H1 (cell line): ENCODE data around the gene FGF12. TPM values are rescaled to one million over a fixed set of nuclear protein-coding genes. Genes with fewer than 3 reads are reported as not detected.
A peak's percentile ranks its signal among the peaks of the same experiment; 100 is the strongest.

Experiments
- CTCF ChIA-PET: fragments of 300-600 bp; sonication (Branson Sonifier 250); formaldehyde crosslinking; loops from one replicate; lab custom pipeline; 2021; ENCODE audit not compliant: partially characterized antibody; lab: Charles Lee
- POLR2A ChIA-PET: fragments of 300-600 bp; sonication (Branson Sonifier 250); formaldehyde crosslinking; loops from one replicate; lab custom pipeline; 2021; ENCODE audit warnings: inconsistent platforms; ENCODE audit not compliant: partially characterized antibody; lab: Charles Lee
- DNase-seq, 2 experiments: peaks; one replicate each; pipeline versions ENCODE4 v3.0.0 to v3.0.0-alpha.2; 2010 to 2022; ENCODE audit warnings: low spot score in 2 of 2, low read depth in 1 of 2, mixed read lengths in 1 of 2
- FAIRE-seq: peaks from 2 replicates; lab custom pipeline; 2011; peaks lifted over from hg19 to GRCh38; lab: Jason Lieb, UNC
- H2AFZ ChIP-seq: 2 replicates; pipeline ENCODE4 v1.8.1; 2012; ENCODE audit warnings: low read length, inconsistent platforms
- H2AK5ac ChIP-seq: 2 replicates; pipeline ENCODE4 v1.6.1; 2013; ENCODE audit warnings: low read depth, low read length
- H2BK120ac ChIP-seq: replicated peaks from 2 replicates; pipeline ENCODE3; 2013; ENCODE audit warnings: low read depth, low read length, inconsistent platforms
- H2BK12ac ChIP-seq: 2 replicates; pipeline ENCODE4 v1.6.1; 2013; ENCODE audit warnings: low read depth, low read length
- H2BK15ac ChIP-seq: 2 replicates; pipeline ENCODE4 v1.6.1; 2013; ENCODE audit warnings: low read length
- H2BK20ac ChIP-seq: 2 replicates; pipeline ENCODE4 v1.6.1; 2013; ENCODE audit warnings: low read length
- H2BK5ac ChIP-seq: 2 replicates; pipeline ENCODE4 v1.6.1; 2013; ENCODE audit warnings: low read depth, low read length
- H3K14ac ChIP-seq: 2 replicates; pipeline ENCODE4 v1.6.1; 2013; ENCODE audit warnings: inconsistent platforms; ENCODE audit not compliant: insufficient read length
- H3K18ac ChIP-seq: 2 replicates; pipeline ENCODE4 v1.6.1; 2013; ENCODE audit warnings: low read length; ENCODE audit errors: extremely low read depth
- H3K23ac ChIP-seq: 2 replicates; pipeline ENCODE4 v1.6.1; 2013; ENCODE audit warnings: inconsistent platforms; ENCODE audit not compliant: insufficient read length
- H3K23me2 ChIP-seq: 2 replicates; pipeline ENCODE4 v1.6.1; 2013; ENCODE audit warnings: low read depth, low read length
- H3K27ac ChIP-seq: 2 replicates; pipeline ENCODE4 v1.6.1; 2011; ENCODE audit warnings: low read depth, low read length, inconsistent platforms
- H3K27me3 ChIP-seq, 4 experiments: replicated peaks in 1 of 4; 1 replicate in 1 of 4; 2 replicates in 3 of 4; pipeline versions ENCODE4 v1.6.1 to v1.8.1; 2011 to 2013; ENCODE audit warnings: low read length in 3 of 4, mild to moderate bottlenecking in 3 of 4, inconsistent platforms in 2 of 4, mixed read lengths in 2 of 4, moderate library complexity in 1 of 4; ENCODE audit not compliant: control insufficient read depth in 3 of 4, insufficient read depth in 3 of 4; ENCODE audit errors: extremely low read depth in 1 of 4
- H3K36me3 ChIP-seq, 4 experiments: 2 replicates each; pipeline versions ENCODE4 v1.6.1 to v1.8.1; 2011 to 2013; ENCODE audit warnings: mild to moderate bottlenecking in 4 of 4, low read length in 3 of 4, moderate library complexity in 2 of 4, control low read depth in 1 of 4, inconsistent platforms in 1 of 4; ENCODE audit not compliant: insufficient read depth in 4 of 4, control insufficient read depth in 2 of 4
- H3K4ac ChIP-seq: replicated peaks from 2 replicates; pipeline ENCODE3; 2013; ENCODE audit warnings: low read length, low read depth, mixed read lengths, inconsistent platforms; ENCODE audit not compliant: insufficient read length
- H3K4me1 ChIP-seq, 4 experiments: replicated peaks in 1 of 4; 1 replicate in 1 of 4; 2 replicates in 3 of 4; pipeline versions ENCODE4 v1.6.1 to v1.8.1; 2011 to 2013; ENCODE audit warnings: low read length in 3 of 4, inconsistent platforms in 2 of 4, mixed read lengths in 1 of 4; ENCODE audit not compliant: insufficient read depth in 4 of 4, control insufficient read depth in 3 of 4
- H3K4me2 ChIP-seq, 2 experiments: 2 replicates each; pipeline versions ENCODE4 v1.6.1 to v1.8.1; 2011 to 2013; ENCODE audit warnings: low read depth in 2 of 2, low read length in 2 of 2, control low read depth in 1 of 2, inconsistent platforms in 1 of 2, mild to moderate bottlenecking in 1 of 2; ENCODE audit not compliant: insufficient read depth in 1 of 2
- H3K4me3 ChIP-seq, 4 experiments: fragments of 200-600, 300-600 bp in 1 of 4; sonication (generic), shearing (Covaris generic), sonication (Bioruptor Twin) in 1 of 4; 2 replicates each; pipeline versions ENCODE4 v1.5.1 to v1.8.1; 2011 to 2016; ENCODE audit warnings: low read length in 4 of 4, low read depth in 3 of 4, control low read depth in 2 of 4, inconsistent platforms in 2 of 4, mild to moderate bottlenecking in 2 of 4, mixed read lengths in 1 of 4, moderate library complexity in 1 of 4; ENCODE audit not compliant: insufficient read depth in 2 of 4; ENCODE audit errors: extremely low read depth in 1 of 4
- H3K56ac ChIP-seq: replicated peaks from 2 replicates; pipeline ENCODE3; 2013; ENCODE audit warnings: low read depth, mild to moderate bottlenecking, mixed read lengths, low read length, inconsistent platforms; ENCODE audit not compliant: insufficient read length
- H3K79me1 ChIP-seq: 2 replicates; pipeline ENCODE4 v1.6.1; 2013; ENCODE audit warnings: low read depth, low read length, control low read depth
- H3K79me2 ChIP-seq, 2 experiments: 2 replicates each; pipeline versions ENCODE4 v1.6.1 to v1.8.1; 2012 to 2013; ENCODE audit warnings: low read length in 2 of 2, mild to moderate bottlenecking in 2 of 2, inconsistent platforms in 1 of 2; ENCODE audit not compliant: insufficient read depth in 2 of 2, control insufficient read depth in 1 of 2
- H3K9ac ChIP-seq, 4 experiments: replicated peaks in 1 of 4; 1 replicate in 1 of 4; 2 replicates in 3 of 4; pipeline versions ENCODE4 v1.6.1 to v1.8.1; 2011 to 2013; ENCODE audit warnings: low read depth in 3 of 4, low read length in 3 of 4, control low read depth in 2 of 4, mild to moderate bottlenecking in 2 of 4, moderate library complexity in 2 of 4, inconsistent platforms in 1 of 4; ENCODE audit errors: extremely low read depth in 1 of 4
- H3K9me3 ChIP-seq, 2 experiments: 2 replicates each; pipeline versions ENCODE4 v1.6.1 to v1.8.1; 2012 to 2013; ENCODE audit warnings: mild to moderate bottlenecking in 2 of 2, moderate library complexity in 2 of 2, control low read depth in 1 of 2, inconsistent platforms in 1 of 2, low read depth in 1 of 2, low read length in 1 of 2, mixed read lengths in 1 of 2; ENCODE audit not compliant: insufficient read depth in 2 of 2
- H4K20me1 ChIP-seq, 2 experiments: replicated peaks in 1 of 2; 2 replicates each; pipeline versions ENCODE3 to v1.8.1; 2011 to 2013; ENCODE audit warnings: inconsistent platforms in 2 of 2, low read length in 2 of 2, mild to moderate bottlenecking in 1 of 2; ENCODE audit not compliant: insufficient read depth in 2 of 2, control insufficient read depth in 1 of 2
- H4K5ac ChIP-seq: 2 replicates; pipeline ENCODE4 v1.6.1; 2013; ENCODE audit warnings: low read length, low read depth, mixed read lengths, inconsistent platforms; ENCODE audit not compliant: insufficient read length
- H4K8ac ChIP-seq: 2 replicates; pipeline ENCODE4 v1.8.0; 2013; ENCODE audit warnings: mild to moderate bottlenecking, moderate library complexity, low read length, inconsistent platforms; ENCODE audit not compliant: insufficient read depth; ENCODE audit errors: extremely low read depth
- H4K91ac ChIP-seq: replicated peaks from 2 replicates; pipeline ENCODE3; 2013; ENCODE audit warnings: low read length, mixed read lengths, inconsistent platforms; ENCODE audit not compliant: insufficient read length
- EGR1 ChIP-seq: IDR thresholded peaks from 2 replicates; pipeline ENCODE4 v1.6.1; 2011; ENCODE audit warnings: low read depth, low read length, borderline replicate concordance
- GABPA ChIP-seq: IDR thresholded peaks from 2 replicates; pipeline ENCODE4 v1.6.1; 2011; ENCODE audit warnings: mild to moderate bottlenecking, low read length, moderate library complexity, borderline replicate concordance; ENCODE audit not compliant: insufficient read depth
- KDM1A ChIP-seq: fragments of 200-600, 300-600 bp; sonication (generic); IDR thresholded peaks from 2 replicates; pipeline ENCODE4 v1.7.1; 2016; ENCODE audit warnings: mild to moderate bottlenecking, low read length, borderline replicate concordance
- SIN3A ChIP-seq, 2 experiments: IDR thresholded peaks in 1 of 2; conservative IDR thresholded peaks in 1 of 2; 2 replicates each; pipeline ENCODE4 v1.6.1; 2011 to 2012; ENCODE audit warnings: low read length in 2 of 2, improper control_type of control experiment in 1 of 2, low read depth in 1 of 2, mild to moderate bottlenecking in 1 of 2
- WGBS, 2 experiments: shearing (Covaris generic) in 1 of 2; methylation state at CpG; one replicate each; pipeline versions ENCODE4 v1.1.6 to v1.1.7; 2013 to 2015; ENCODE audit warnings: low lambda C conversion rate in 2 of 2, mixed read lengths in 2 of 2, inconsistent platforms in 1 of 2, low coverage in 1 of 2, missing lambda C conversion rate in 1 of 2; ENCODE audit not compliant: insufficient replicate concordance in 2 of 2, insufficient coverage in 1 of 2, insufficient read length in 1 of 2; ENCODE audit errors: extremely low coverage in 1 of 2, missing lambda C conversion rate in 1 of 2; 5-methylcytosine and 5-hydroxymethylcytosine counted together
- polyA plus RNA-seq, 7 experiments: library from polyadenylated mRNA; depleted of rRNA in 3 of 7; stranded (reverse) in 5 of 7; unstranded in 2 of 7; fragments of >200 nt in 5 of 7; fragments of 200-250 nt in 2 of 7; gene quantifications; 1 replicate in 5 of 7; 2 replicates in 1 of 7; 4 replicates in 1 of 7; pipeline versions ENCODE4 v1.2.1 to v1.2.3, GENCODE V29; 2011 to 2013; ENCODE audit warnings: missing spikeins in 2 of 7, mixed read lengths in 2 of 7
- total RNA-seq: library from RNA; stranded (reverse); fragmentation: NEBNext Ultra II Directional; extraction: Animal tissue kit (Norgen Biotek cat#: 25700); gene quantifications from 2 replicates; pipeline ENCODE4 v1.2.1, GENCODE V29; 2021

Gene FGF12
- total and polyA plus RNA-seq, 2 of the 8 experiments (the other 6 are each of a cell fraction or from before 2014, with no cell fraction given), result 4.1 to 16.6 TPM

GRCh38 chr3:192607798-192608197 lies 119.5 kb downstream of the FGF12 start:
- H3K4me3 ChIP-seq, result no peak overlapping the region
- ChIA-PET POLR2A (no interaction called here), CTCF (interaction anchor here (0.9 kb wide), 1 partner anchor 103 kb away, joined by 3 read pairs; no protein-coding TSS in a partner anchor)
- DNase-seq (no peak), FAIRE-seq (no peak)
- no peaks in the 10 kb centered on the region for H3K23me2 ChIP-seq
- no peak overlapping the region for H3K14ac ChIP-seq
- H3K56ac ChIP-seq, result no peak overlapping the region
- peaks cover 0 to 10% of the 10 kb centered on the region in 2 experiments; a peak in 3 of 4 replicates for H3K9me3 ChIP-seq
- no peak overlapping the region for H4K91ac ChIP-seq
- H3K79me2 ChIP-seq, result no peaks in the 10 kb centered on the region
- no peak overlapping the region for H3K4ac ChIP-seq
- H2BK120ac ChIP-seq, result no peak overlapping the region
- H3K4me2 ChIP-seq, result no peak overlapping the region
- H3K23ac ChIP-seq, result no peak overlapping the region
- H3K27me3 ChIP-seq, result no peaks in the 10 kb centered on the region
- no peak overlapping the region for H2AK5ac ChIP-seq
- no peak overlapping the region for H2BK12ac ChIP-seq
- H4K8ac ChIP-seq, result no peak overlapping the region
- H3K79me1 ChIP-seq, result no peaks in the 10 kb centered on the region
- H2AFZ ChIP-seq, result no peak overlapping the region
- H3K9ac ChIP-seq, result no peak overlapping the region
- no peaks in the 10 kb centered on the region for H3K4me1 ChIP-seq
- peaks cover 0 to 2% (median 0%) of the 10 kb centered on the region in 4 experiments; a peak in 1 of 8 replicates for H3K36me3 ChIP-seq
- H3K18ac ChIP-seq, result no peak overlapping the region
- no peak overlapping the region for H2BK15ac ChIP-seq
- no peak overlapping the region for H4K5ac ChIP-seq
- no peak overlapping the region for H3K27ac ChIP-seq
- 88% methylated on average over 4 of the region's 4 CpGs; no CpG with 5 or more reads in 1 of the 2 experiments for WGBS, 2 experiments
- TF ChIP-seq KDM1A, result peak; percentile 60; the same call in 1 of the 2 replicates
- no peak for TF ChIP-seq EGR1
- no peak for TF ChIP-seq SIN3A (conservative IDR thresholded peaks at IDR 0.05 in 1 of 2, IDR thresholded peaks at IDR 0.05 in 1 of 2; ENCODE audit: low read depth in 1 of 2, low read length in 2 of 2)
- TF ChIP-seq GABPA, result no peak
- H2BK20ac ChIP-seq, result no peak overlapping the region
- H2BK5ac ChIP-seq, result no peak overlapping the region
- no peaks in the 10 kb centered on the region for H4K20me1 ChIP-seq
